Pancreas (tissue), 10 donors: ENCODE results near the gene MEGF11. TPM values are rescaled to one million over a fixed set of nuclear protein-coding genes. Genes with fewer than 3 reads are reported as not detected.

Experiments used
- ATAC-seq, 4 donors: fragments of 200-7000 bp; cut with Tn5 transposase; one replicate each; pipeline versions ENCODE4 v1.8.0 to v1.9.1; 2020; ENCODE audit warnings: mild to moderate bottlenecking in 4 of 4, moderate library complexity in 4 of 4
- DNase-seq, 6 donors: peaks; one replicate each; pipeline ENCODE4 v3.0.0-alpha.2; 2020
- FAIRE-seq: peaks from 2 replicates; lab custom pipeline; 2012; peaks lifted over from hg19 to GRCh38; lab: Jason Lieb, UNC
- H3K27ac ChIP-seq, 4 donors: fragments of 200-600 bp; sonication (generic); 1 replicate in 3 of 4; 2 replicates in 1 of 4; pipeline versions ENCODE4 v1.5.0 to v1.8.0; 2020
- H3K27me3 ChIP-seq, 4 donors: fragments of 200-600 bp; one replicate each; pipeline ENCODE4 v1.8.0; 2021
- H3K36me3 ChIP-seq, 3 donors: fragments of 200-600 bp; sonication (generic) in 1 of 3; one replicate each; pipeline versions ENCODE4 v1.5.0 to v1.8.0; 2020 to 2021
- H3K4me1 ChIP-seq, 3 donors: fragments of 200-600 bp; one replicate each; pipeline ENCODE4 v1.8.0; 2021
- H3K4me3 ChIP-seq, 4 donors: fragments of 200-600 bp; sonication (generic) in 2 of 4; one replicate each; pipeline versions ENCODE4 v1.5.0 to v1.8.0; 2020 to 2021
- H3K9me3 ChIP-seq, 4 donors: fragments of 200-600 bp; one replicate each; pipeline ENCODE4 v1.8.0; 2021
- WGBS, 2 donors: extraction: QIAGEN DNeasy Blood & Tissue Kit; methylation state at CpG; one replicate each; pipeline ENCODE4 v1.1.7; 2013; 5-methylcytosine and 5-hydroxymethylcytosine counted together
- intact Hi-C, 3 donors: fragments of 100-400 bp; cut with DNase I; formaldehyde crosslinking; loops; one replicate each; pipeline versions ENCODE4 v1.11.1 to v1.14.2; 2022
- polyA plus RNA-seq, 2 donors: library from polyadenylated mRNA; stranded (reverse); fragments of 200-250 nt; gene quantifications; one replicate each; pipeline ENCODE4 v1.2.3, GENCODE V29; 2013
- total RNA-seq, 6 donors: library from RNA; stranded (reverse); fragmentation: NEBNext Ultra II Directional in 4 of 6; extraction: Animal tissue kit (Norgen Biotek cat#: 25700) in 4 of 6; gene quantifications; one replicate each; pipeline versions ENCODE4 v1.2.1 to v1.2.4, GENCODE V29; 2021 to 2023
- TF ChIP-seq, protein P1 (sequence below), 4 donors: fragments of 200-600 bp; sonication (generic) in 3 of 4; IDR thresholded peaks; one replicate each; pipeline versions ENCODE4 v1.5.0 to v1.8.0; 2021; ENCODE audit warnings: antibody characterized with exemption in 4 of 4
- donor health status: healthy with polysubstance abuse.
- donor health status: DM: no; HTN: no; CAD: no; lungs with moderate emphysema.
- donor health status: DM: no; HTN: no; CAD: no.
- donor health status: control.
- donor health status: control.
- donor health status: Bipolar disorder and iron deficiency.
- donor health status: DM: yes; HTN: yes; CAD: no.
- donor health status: DM: no; HTN: no; CAD: no.
- donor health status: DM: no; HTN: no; CAD: no.
- donor health status: DM: yes; HTN: yes; CAD: no.

The MEGF11 gene
- total and polyA plus RNA-seq, 8 donors: 0.19 to 0.87 (median 0.37) TPM

DNA sequence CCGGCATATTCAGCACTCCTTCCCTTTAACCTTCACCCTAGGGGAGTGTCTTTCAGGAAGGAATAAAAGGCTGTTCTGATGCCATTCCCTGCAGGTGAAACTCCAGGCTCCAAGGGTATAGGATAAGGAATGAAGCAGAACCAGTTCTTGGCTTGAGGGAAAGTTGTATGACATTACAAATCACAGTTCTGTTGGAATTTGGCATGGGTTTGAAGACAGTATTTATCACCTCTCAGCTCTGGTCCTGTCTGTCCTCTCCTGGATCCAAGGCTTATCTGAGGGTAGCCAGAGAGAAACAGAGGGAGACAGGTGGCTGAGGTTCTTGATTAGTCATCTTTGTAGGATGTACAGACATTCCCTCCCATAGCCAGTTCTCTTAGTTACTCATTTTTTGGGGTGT, 347.2 kb downstream of the MEGF11 start:
- no peaks in the 10 kb centered on the region for H3K4me1 ChIP-seq
- no peaks in the 10 kb centered on the region for H3K9me3 ChIP-seq
- 69 to 71% methylated on average over 1 of the region's 1 CpG for WGBS, 2 donors
- FAIRE-seq: no peak
- DNase-seq: no peak
- no peak overlapping the region for H3K4me3 ChIP-seq
- peak overlapping the region in 3 of 4 donors; percentile 2 to 42 (median 12) for H3K27ac ChIP-seq
- ATAC-seq: peak; percentile 8 to 67 (median 51)
- intact Hi-C loops: no loop called here
- H3K27me3 ChIP-seq: no peaks in the 10 kb centered on the region
- H3K36me3 ChIP-seq: no peaks in the 10 kb centered on the region
- TF ChIP-seq, protein P1, sequence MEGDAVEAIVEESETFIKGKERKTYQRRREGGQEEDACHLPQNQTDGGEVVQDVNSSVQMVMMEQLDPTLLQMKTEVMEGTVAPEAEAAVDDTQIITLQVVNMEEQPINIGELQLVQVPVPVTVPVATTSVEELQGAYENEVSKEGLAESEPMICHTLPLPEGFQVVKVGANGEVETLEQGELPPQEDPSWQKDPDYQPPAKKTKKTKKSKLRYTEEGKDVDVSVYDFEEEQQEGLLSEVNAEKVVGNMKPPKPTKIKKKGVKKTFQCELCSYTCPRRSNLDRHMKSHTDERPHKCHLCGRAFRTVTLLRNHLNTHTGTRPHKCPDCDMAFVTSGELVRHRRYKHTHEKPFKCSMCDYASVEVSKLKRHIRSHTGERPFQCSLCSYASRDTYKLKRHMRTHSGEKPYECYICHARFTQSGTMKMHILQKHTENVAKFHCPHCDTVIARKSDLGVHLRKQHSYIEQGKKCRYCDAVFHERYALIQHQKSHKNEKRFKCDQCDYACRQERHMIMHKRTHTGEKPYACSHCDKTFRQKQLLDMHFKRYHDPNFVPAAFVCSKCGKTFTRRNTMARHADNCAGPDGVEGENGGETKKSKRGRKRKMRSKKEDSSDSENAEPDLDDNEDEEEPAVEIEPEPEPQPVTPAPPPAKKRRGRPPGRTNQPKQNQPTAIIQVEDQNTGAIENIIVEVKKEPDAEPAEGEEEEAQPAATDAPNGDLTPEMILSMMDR (IDR thresholded peaks at IDR 0.05): no peak

DNA sequence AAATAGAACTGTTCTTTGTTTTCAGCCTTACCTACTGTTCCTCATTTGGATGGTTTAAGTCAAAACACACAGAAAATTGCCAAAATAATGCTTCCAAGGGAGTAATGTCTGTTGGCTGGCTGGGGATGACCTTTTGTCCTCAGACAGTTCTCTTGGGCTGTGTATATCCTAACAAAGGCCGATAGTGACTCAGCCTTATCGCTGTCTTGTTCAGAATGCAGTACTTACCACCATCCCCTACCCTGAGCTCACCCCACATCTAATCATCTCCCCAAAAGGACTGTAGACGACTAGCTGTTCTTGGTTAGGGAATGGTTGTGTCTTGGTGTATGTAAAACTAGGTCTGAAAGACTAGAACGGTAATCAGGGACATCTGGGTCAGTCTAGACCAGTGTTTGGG, 349.2 kb downstream of the MEGF11 start:
- H3K27me3 ChIP-seq: no peaks in the 10 kb centered on the region
- FAIRE-seq (no peak), DNase-seq (no peak), ATAC-seq (no peak)
- H3K4me1 ChIP-seq: no peaks in the 10 kb centered on the region
- H3K4me3 ChIP-seq: no peak overlapping the region
- TF ChIP-seq, protein P1 (IDR thresholded peaks at IDR 0.05): no peak
- WGBS, 2 donors: 80 to 94% methylated on average over 4 of the region's 4 CpGs
- H3K27ac ChIP-seq: no peak overlapping the region
- no peaks in the 10 kb centered on the region for H3K9me3 ChIP-seq
- peaks cover 0 to under 1% (median 0%) of the 10 kb centered on the region in 3 donors for H3K36me3 ChIP-seq
- intact Hi-C loops: no loop called here

DNA sequence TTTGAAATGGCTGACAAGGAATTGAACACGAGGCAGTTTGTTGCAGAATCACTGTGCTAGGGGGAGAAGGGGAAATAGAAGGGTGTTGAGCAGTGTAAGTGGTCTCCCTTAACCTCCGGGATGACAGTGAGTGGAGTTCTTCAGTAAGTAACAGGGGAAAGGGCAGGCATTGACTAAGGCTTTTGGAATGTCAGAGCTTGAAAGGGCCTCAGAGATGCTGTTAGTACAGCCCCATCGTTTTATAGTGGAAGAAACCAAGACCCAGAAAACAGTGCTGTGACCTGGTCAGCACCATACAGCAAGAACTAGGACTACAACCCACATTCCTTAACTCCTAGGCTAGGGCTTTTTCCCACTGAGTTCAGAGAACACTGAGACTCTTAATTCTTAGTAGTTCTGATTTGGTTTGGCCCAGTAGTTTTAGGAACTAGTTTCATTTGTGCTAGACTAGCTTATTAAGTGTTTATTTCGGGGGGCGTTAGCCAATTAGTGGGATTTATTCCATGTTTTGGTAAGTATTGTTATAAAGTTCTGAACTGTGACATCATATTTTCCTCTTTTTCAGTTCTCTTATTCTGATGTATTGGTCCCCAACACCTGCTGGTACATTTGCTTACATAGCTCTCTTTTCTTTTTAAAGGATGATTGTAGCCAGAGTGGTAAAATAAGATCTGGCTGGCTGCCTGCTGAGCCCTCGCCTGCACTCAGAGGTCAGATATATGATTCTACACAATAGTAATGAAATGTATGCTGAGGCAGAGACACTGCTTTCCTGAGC, 350.1 kb downstream of the MEGF11 start:
- Histone ChIP-seq H3K9me3 (no peaks in the 10 kb centered on the region), H3K36me3 (peaks cover 0 to 9% (median 0%) of the 10 kb centered on the region in 3 donors), H3K4me3 (no peak overlapping the region), H3K4me1 (no peaks in the 10 kb centered on the region), H3K27ac (no peak overlapping the region), H3K27me3 (no peaks in the 10 kb centered on the region)
- intact Hi-C loops: no loop called here
- no peak for DNase-seq
- WGBS, 2 donors: 90 to 94% methylated on average over 6 of the region's 6 CpGs
- FAIRE-seq: no peak
- TF ChIP-seq, protein P1 (IDR thresholded peaks at IDR 0.05): no peak
- no peak for ATAC-seq

DNA sequence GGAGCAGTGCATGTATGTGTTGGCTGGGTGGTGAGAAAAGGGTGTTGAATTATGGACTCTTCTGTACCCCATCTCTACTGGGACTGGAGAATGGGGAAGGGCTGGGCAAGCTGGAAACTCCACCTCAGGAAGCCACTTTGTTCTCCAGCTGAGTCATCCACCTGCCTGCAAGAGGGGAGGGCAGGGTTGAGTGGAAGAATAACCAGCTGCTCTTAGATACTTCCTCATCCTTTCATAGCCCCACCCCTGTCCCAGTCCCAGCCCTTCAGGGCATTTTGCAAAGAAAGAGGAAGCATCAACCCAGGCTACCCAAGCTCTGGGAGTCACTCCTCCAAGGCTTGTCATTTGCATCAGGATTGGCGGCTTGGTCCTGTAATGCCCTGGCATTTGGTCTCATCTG, 351.2 kb downstream of the MEGF11 start:
- FAIRE-seq: no peak
- Histone ChIP-seq H3K4me3 (no peak overlapping the region), H3K4me1 (no peaks in the 10 kb centered on the region), H3K27ac (peak overlapping the region in 1 of 4 donors; percentile 31), H3K36me3 (peaks cover 0 to 9% (median 0%) of the 10 kb centered on the region in 3 donors), H3K27me3 (no peaks in the 10 kb centered on the region), H3K9me3 (no peaks in the 10 kb centered on the region)
- TF ChIP-seq, protein P1 (IDR thresholded peaks at IDR 0.05): no peak
- 93 to 96% methylated on average over 1 of the region's 1 CpG for WGBS, 2 donors
- intact Hi-C loops: no loop called here
- peak in 1 of 6 donors; percentile 54 for DNase-seq
- peak; percentile 43 to 91 (median 85) for ATAC-seq

DNA sequence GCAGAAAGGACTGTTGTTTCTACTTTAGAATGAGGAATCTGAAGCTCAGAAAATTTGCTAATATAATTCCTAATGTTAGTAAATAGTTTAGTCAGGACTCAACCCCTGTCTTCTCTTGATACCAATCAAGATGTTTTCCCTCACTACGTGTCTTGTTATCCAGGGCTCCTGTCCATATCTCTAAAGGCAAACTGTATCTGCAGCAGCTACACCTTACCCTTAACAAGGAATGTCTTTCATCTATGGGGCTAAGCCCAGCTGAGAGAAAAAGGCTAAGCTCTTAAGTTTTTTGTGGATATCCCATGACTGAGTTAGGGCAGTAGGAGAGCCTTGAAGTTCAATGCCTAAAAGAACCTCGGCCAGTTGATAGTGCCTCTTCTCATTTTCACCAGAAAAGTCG, 351.7 kb downstream of the MEGF11 start:
- intact Hi-C loops: no loop called here
- Histone ChIP-seq H3K4me3 (no peak overlapping the region), H3K4me1 (no peaks in the 10 kb centered on the region), H3K27ac (peak overlapping the region in 1 of 4 donors; percentile 31), H3K27me3 (no peaks in the 10 kb centered on the region), H3K36me3 (peaks cover 0 to 14% (median 0%) of the 10 kb centered on the region in 3 donors), H3K9me3 (no peaks in the 10 kb centered on the region)
- ATAC-seq (no peak), FAIRE-seq (no peak), DNase-seq (no peak)
- TF ChIP-seq, protein P1 (IDR thresholded peaks at IDR 0.05): no peak
- WGBS, 2 donors: 88 to 90% methylated on average over 3 of the region's 3 CpGs
